Activated CD4-positive, CD25-positive, alpha-beta regulatory T cell (primary cell): Measurements from ENCODE around the gene GXYLT2.
"Not testable (repeated sequence)": the region's sequence is repeated elsewhere in the genome, so short reads cannot be mapped to it uniquely, and the experiment has no call there.

ENCODE experiments used
- DNase-seq, 4 experiments: peaks; one replicate each; lab custom pipeline; 2025; lab: John Stamatoyannopoulos, UW

GXYLT2 gene

GRCh38 chr3:72974956-72975355, 87.1 kb downstream of the GXYLT2 start:
- no peak for DNase-seq

GRCh38 chr3:72976281-72976741, 88.5 kb downstream of the GXYLT2 start:
- no peak for DNase-seq

- DNase-seq = no peak
Measured at GRCh38 chr3:72977060-72977808, 89.4 kb downstream of the GXYLT2 start.

- DNase-seq = no peak
Measured at GRCh38 chr3:72982609-72983366, 94.9 kb downstream of the GXYLT2 start.

GRCh38 chr3:72985576-72985975, 97.7 kb downstream of the GXYLT2 start:
- no peak for DNase-seq

- DNase-seq = no peak
Measured at GRCh38 chr3:72990701-72991395, 103.0 kb downstream of the GXYLT2 start.

GRCh38 chr3:72991522-72991921, 103.7 kb downstream of the GXYLT2 start:
- DNase-seq = no peak

GRCh38 chr3:72993391-72993790, 105.5 kb downstream of the GXYLT2 start:
- no peak for DNase-seq

GRCh38 chr3:72995337-72995736, 107.5 kb downstream of the GXYLT2 start:
- no peak for DNase-seq

GRCh38 chr3:72996121-72996472, 108.3 kb downstream of the GXYLT2 start:
- DNase-seq = no peak

- peak; percentile 75 to 90 (median 83) for DNase-seq
Measured at GRCh38 chr3:72996473-72997333, 108.9 kb downstream of the GXYLT2 start, which contains the start of gene PPP4R2. PPP4R2 (plus strand) TSS chr3:72996811; CDS start chr3:72997038, 227 bp downstream.

GRCh38 chr3:72997421-72997961, 109.6 kb downstream of the GXYLT2 start:
- DNase-seq = peak in 1 of 4 experiments; percentile 29

GRCh38 chr3:72998466-72998865, 110.6 kb downstream of the GXYLT2 start:
- DNase-seq = no peak

GRCh38 chr3:72999951-73000350, 112.1 kb downstream of the GXYLT2 start:
- DNase-seq = no peak

GRCh38 chr3:73003050-73003449, 115.2 kb downstream of the GXYLT2 start:
- DNase-seq = not testable (repeated sequence)

- DNase-seq = no peak
Measured at GRCh38 chr3:73004316-73004715, 116.5 kb downstream of the GXYLT2 start.

- no peak for DNase-seq
Measured at GRCh38 chr3:73007992-73008712, 120.3 kb downstream of the GXYLT2 start.

- no peak for DNase-seq
Measured at GRCh38 chr3:73009008-73009407, 121.2 kb downstream of the GXYLT2 start.

GRCh38 chr3:73009750-73010149, 121.9 kb downstream of the GXYLT2 start:
- no peak for DNase-seq

- no peak for DNase-seq
Measured at GRCh38 chr3:73010158-73010557, 122.3 kb downstream of the GXYLT2 start.

GRCh38 chr3:73018298-73018697, 130.5 kb downstream of the GXYLT2 start:
- DNase-seq = no peak
